Subcutaneous adipose tissue (tissue), 4 donors: ENCODE data around the gene ZC3H12C. TPM values are rescaled to one million over a fixed set of nuclear protein-coding genes. Genes with fewer than 3 reads are reported as not detected.

Experiments
- CTCF ChIP-seq: fragments of 450-650 bp; IDR thresholded peaks from one replicate; pipeline ENCODE4 v1.5.1; 2016; ENCODE audit warnings: low read depth, mild to moderate bottlenecking, control low read depth, antibody characterized with exemption, moderate library complexity
- total RNA-seq, 4 donors: library from RNA; depleted of rRNA; stranded (reverse); fragments of >200 nt; gene quantifications; one replicate each; pipeline ENCODE4 v1.1.0, GENCODE V29; 2016

Gene ZC3H12C
- total RNA-seq, 4 donors from 2014 or later, result 14.7 to 22.2 (median 17.4) TPM

DNA sequence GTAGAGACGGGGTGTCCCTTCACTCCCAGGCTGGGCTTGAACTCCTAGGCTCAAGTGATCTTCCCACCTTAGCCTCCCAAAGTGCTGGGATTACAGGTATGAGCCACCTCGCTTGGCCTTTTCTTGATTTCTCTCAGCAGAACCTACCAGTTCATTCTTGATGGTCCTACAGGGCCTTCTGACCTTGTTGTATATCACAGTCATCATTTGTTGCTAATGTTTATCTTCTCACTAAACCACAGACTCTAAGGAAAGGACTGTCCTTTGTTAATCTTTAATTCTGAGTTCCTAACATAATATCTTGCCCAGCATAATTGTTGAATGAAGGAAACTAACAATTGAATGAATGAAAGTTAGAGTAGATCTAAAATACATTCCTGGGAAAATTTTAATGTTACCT is 22.0 kb upstream of the ZC3H12C start:
- TF ChIP-seq CTCF, result no peak

- TF ChIP-seq CTCF, result no peak
Measured at GRCh38 chr11:110072930-110073329, 20.3 kb upstream of the ZC3H12C start.

DNA sequence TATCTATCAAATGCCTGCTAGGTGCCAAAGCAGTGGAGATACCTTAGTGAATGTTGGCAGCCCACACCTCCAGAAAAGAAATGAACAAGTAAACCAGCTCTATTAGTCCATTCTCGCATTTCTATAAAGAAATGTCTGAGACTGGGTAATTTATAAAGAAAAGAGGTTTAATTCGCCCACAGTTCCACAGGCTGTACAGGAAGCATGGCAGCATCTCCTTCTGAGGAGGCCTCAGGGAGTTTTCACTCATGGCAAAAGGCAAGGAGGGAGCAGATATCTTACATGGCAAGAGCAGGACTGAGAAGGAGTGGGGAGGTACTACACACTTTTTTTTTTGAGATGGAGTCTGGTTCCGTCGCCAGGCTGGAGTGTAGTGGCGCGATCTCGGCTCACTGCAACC is 18.7 kb upstream of the ZC3H12C start:
- no peak for TF ChIP-seq CTCF

DNA sequence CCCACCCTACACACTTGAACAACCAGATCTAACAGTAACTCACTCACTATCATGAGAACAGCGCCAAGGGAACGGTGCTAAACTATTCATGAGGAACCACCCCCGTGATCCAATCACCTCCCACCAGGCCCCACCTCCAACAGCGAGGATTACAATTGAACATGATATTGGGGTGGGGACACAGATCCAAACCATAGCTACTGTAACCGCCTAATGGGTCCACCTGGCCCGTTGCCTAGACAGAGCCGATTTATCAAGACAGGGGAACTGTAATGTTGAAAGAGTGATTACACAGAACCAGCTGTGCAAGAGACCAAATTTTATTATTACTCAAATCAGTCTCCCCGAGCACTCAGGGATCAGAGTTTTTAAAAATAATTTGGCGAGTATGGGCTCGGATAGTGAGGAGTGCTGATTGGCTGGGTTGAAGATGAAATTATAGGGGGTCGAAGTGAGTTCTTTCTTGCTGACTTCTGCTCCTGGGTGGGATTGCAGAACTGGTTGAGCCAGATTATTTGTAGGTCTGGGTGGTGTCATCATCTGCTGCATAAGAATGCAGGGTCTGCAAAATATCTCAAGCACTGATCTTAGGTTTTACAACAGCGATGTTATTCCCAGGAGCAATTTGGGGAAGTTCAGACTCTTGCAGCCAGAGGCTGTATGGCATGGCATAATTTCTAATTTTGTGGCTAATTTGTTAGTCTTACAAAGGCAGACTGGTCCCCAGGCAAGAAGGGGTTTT is 17.9 kb upstream of the ZC3H12C start:
- no peak for TF ChIP-seq CTCF

- no peak for TF ChIP-seq CTCF
Measured at GRCh38 chr11:110075847-110076208, 17.4 kb upstream of the ZC3H12C start.

GRCh38 chr11:110076371-110076965 is 16.7 kb upstream of the ZC3H12C start:
- no peak for TF ChIP-seq CTCF

DNA sequence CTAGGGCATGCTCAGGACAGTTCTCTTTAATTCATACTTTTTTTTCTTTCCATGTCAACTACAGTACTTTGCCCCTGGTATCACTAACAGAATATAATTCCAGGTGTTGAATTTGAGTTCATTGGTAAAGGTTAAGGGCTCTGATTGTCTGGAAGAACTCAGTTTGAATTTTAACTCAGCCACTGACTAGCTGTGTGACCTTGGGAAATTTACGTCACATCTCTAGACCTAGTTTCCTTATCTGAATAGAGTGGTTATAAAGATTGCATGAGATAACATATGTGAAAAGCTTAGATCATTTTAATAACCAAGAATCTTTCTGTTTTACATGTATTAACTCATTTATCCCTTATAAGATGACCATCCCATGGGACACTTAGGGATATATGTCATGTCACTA is 15.8 kb upstream of the ZC3H12C start:
- no peak for TF ChIP-seq CTCF
